OCI-LY7 (cell line): ENCODE measurements around the gene TAS1R2. TPM values are rescaled to one million over a fixed set of nuclear protein-coding genes. Genes with fewer than 3 reads are reported as not detected.
"Not testable (repeated sequence)": the region's sequence is repeated elsewhere in the genome, so short reads cannot be mapped to it uniquely, and the experiment has no call there.

Experiments
- BruUV-seq: library from RNA; stranded (reverse); fragments of 400-500 nt; replicated peaks from 2 replicates; lab custom pipeline; 2021; lab: Mats Ljungman, UMichigan
- CTCF ChIA-PET: fragments of 300-600 bp; sonication (Branson Sonifier 250); formaldehyde crosslinking; loops from one replicate; lab custom pipeline; 2022; ENCODE audit warnings: antibody characterized with exemption; ENCODE audit not compliant: unreplicated experiment; lab: Charles Lee
- POLR2A ChIA-PET: fragments of 300-600 bp; sonication (Branson Sonifier 250); formaldehyde crosslinking; loops from one replicate; lab custom pipeline; 2022; ENCODE audit warnings: antibody characterized with exemption; lab: Charles Lee
- DNase-seq: peaks from one replicate; pipeline ENCODE4 v3.0.0-alpha.2; 2015; ENCODE audit warnings: low spot score
- H2AFZ ChIP-seq: fragments of 200-600 bp; sonication (generic), shearing (Covaris generic); 2 replicates; pipeline ENCODE4 v1.6.1; 2014; ENCODE audit warnings: mild to moderate bottlenecking, antibody characterized with exemption, low read length, moderate library complexity
- H3K27ac ChIP-seq: fragments of 200-600 bp; sonication (generic); 2 replicates; pipeline ENCODE4 v1.5.1; 2014; ENCODE audit warnings: mixed run types, low read depth, mild to moderate bottlenecking, moderate library complexity, low read length, inconsistent platforms; ENCODE audit not compliant: poor library complexity, severe bottlenecking
- H3K36me3 ChIP-seq: fragments of 200-600 bp; sonication (generic); 2 replicates; pipeline ENCODE4 v1.6.1; 2014; ENCODE audit warnings: mild to moderate bottlenecking, antibody characterized with exemption, low read length, moderate library complexity, mixed read lengths; ENCODE audit not compliant: insufficient read depth
- H3K4me1 ChIP-seq: fragments of 200-600 bp; sonication (generic); 2 replicates; pipeline ENCODE4 v1.5.1; 2014; ENCODE audit warnings: mild to moderate bottlenecking, low read length; ENCODE audit not compliant: insufficient read depth, poor library complexity, severe bottlenecking
- H3K4me2 ChIP-seq: fragments of 200-600 bp; sonication (generic); 2 replicates; pipeline ENCODE4 v1.6.1; 2014; ENCODE audit warnings: mild to moderate bottlenecking, low read length
- H3K4me3 ChIP-seq: fragments of 200-600 bp; sonication (generic); 2 replicates; pipeline ENCODE4 v1.5.1; 2014; ENCODE audit warnings: mild to moderate bottlenecking, low read depth, low read length; ENCODE audit not compliant: poor library complexity, severe bottlenecking
- H3K79me2 ChIP-seq: fragments of 200-600 bp; sonication (generic); 2 replicates; pipeline ENCODE4 v1.6.1; 2016; ENCODE audit warnings: low read depth, mild to moderate bottlenecking, low read length, moderate library complexity, mixed read lengths; ENCODE audit not compliant: insufficient read depth
- H3K9me2 ChIP-seq: fragments of 200-600 bp; sonication (generic); 2 replicates; pipeline ENCODE4 v1.6.1; 2016; ENCODE audit warnings: mild to moderate bottlenecking, low read length, mixed read lengths; ENCODE audit not compliant: insufficient read depth
- H3K9me3 ChIP-seq: fragments of 200-600 bp; sonication (generic); 2 replicates; pipeline ENCODE4 v1.6.1; 2014; ENCODE audit warnings: mild to moderate bottlenecking, mixed run types, low read length, mixed read lengths
- H4K20me1 ChIP-seq: fragments of 200-600 bp; sonication (generic); 2 replicates; pipeline ENCODE4 v1.6.1; 2014; ENCODE audit warnings: mild to moderate bottlenecking, antibody characterized with exemption, low read length, moderate library complexity, mixed read lengths; ENCODE audit not compliant: insufficient read depth
- CTCF ChIP-seq: fragments of 200-600 bp; sonication (generic); conservative IDR thresholded peaks from 2 replicates; pipeline ENCODE4 v1.5.1; 2014; ENCODE audit warnings: mild to moderate bottlenecking, antibody characterized with exemption, low read length, moderate library complexity, mixed read lengths
- EZH2phosphoT487 ChIP-seq: fragments of 200-600 bp; sonication (generic); IDR thresholded peaks from 2 replicates; pipeline ENCODE4 v1.6.1; 2018; ENCODE audit warnings: low read depth, borderline replicate concordance, mild to moderate bottlenecking, mixed run types, antibody characterized with exemption, low read length, moderate library complexity, mixed read lengths
- intact Hi-C: fragments of 100-400 bp; cut with micrococcal nuclease; formaldehyde crosslinking; loops from one replicate; pipeline ENCODE4 v1.10.0; 2022; ENCODE audit not compliant: unreplicated experiment
- total RNA-seq, 2 experiments: library from RNA; depleted of rRNA in 1 of 2; stranded (reverse); fragments of >200 nt in 1 of 2; shearing (Covaris generic) in 1 of 2; gene quantifications; 2 replicates each; pipeline ENCODE4 v1.2.3, GENCODE V29; 2014 to 2022

The TAS1R2 gene
- total RNA-seq, 2 experiments from 2014 or later: not detected

- Histone ChIP-seq H2AFZ (no peak overlapping the region), H3K4me2 (no peak overlapping the region), H3K36me3 (no peaks in the 10 kb centered on the region), H3K9me3 (no peaks in the 10 kb centered on the region), H3K9me2 (no peaks in the 10 kb centered on the region), H4K20me1 (no peaks in the 10 kb centered on the region), H3K4me1 (no peaks in the 10 kb centered on the region), H3K79me2 (no peaks in the 10 kb centered on the region), H3K27ac (no peak overlapping the region), H3K4me3 (no peak overlapping the region)
- BruUV-seq: no TSS peak
- no peak for DNase-seq
- TF ChIP-seq CTCF (no peak), EZH2phosphoT487 (no peak)
- POLR2A ChIA-PET: no interaction called here
- intact Hi-C loops: no loop called here
- CTCF ChIA-PET: no interaction called here
Observed at GRCh38 chr1:18852501-18852900, 7.0 kb downstream of the TAS1R2 start.

GRCh38 chr1:18849261-18849711, 10.2 kb downstream of the TAS1R2 start:
- Histone ChIP-seq H3K4me3 (no peak overlapping the region), H4K20me1 (no peaks in the 10 kb centered on the region), H3K36me3 (no peaks in the 10 kb centered on the region), H3K79me2 (no peaks in the 10 kb centered on the region), H3K4me1 (no peaks in the 10 kb centered on the region), H3K9me3 (no peaks in the 10 kb centered on the region), H3K27ac (no peak overlapping the region), H3K9me2 (no peaks in the 10 kb centered on the region), H3K4me2 (no peak overlapping the region), H2AFZ (no peak overlapping the region)
- no peak for TF ChIP-seq CTCF
- TF ChIP-seq EZH2phosphoT487: no peak
- POLR2A ChIA-PET: no interaction called here
- no peak for DNase-seq
- intact Hi-C loops: no loop called here
- CTCF ChIA-PET: no interaction called here
- BruUV-seq: no TSS peak

DNA sequence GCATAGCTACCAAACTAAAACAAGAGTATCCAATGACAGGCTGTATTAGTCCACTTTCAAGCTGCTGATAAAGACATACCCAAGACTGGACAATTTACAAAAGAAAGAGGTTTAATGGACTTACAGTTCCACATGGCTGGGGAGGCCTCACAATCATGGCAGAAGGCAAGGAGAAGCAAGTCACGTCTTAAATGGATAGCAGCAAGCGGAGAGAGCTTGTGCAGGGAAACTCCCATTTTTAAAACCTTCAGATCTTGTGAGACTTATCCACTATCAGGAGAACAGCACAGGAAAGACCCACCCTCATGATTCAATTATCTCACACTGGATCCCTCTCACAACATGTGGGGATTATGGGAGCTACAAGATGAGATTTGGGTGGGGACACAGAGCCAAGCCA, 11.7 kb downstream of the TAS1R2 start:
- H3K4me3 ChIP-seq, H3K27ac ChIP-seq, H3K4me1 ChIP-seq, CTCF ChIA-PET, H3K9me3 ChIP-seq, H3K9me2 ChIP-seq, H4K20me1 ChIP-seq, H3K4me2 ChIP-seq, intact Hi-C loops, H3K36me3 ChIP-seq, BruUV-seq, H2AFZ ChIP-seq, DNase-seq, H3K79me2 ChIP-seq: not testable (repeated sequence)
- POLR2A ChIA-PET: interaction anchor here (0.6 kb wide), 1 partner anchor 1061 kb away, joined by 4 read pairs; no protein-coding TSS in a partner anchor
